ENCODE results near the gene ALDH3B2.
"Not testable (repeated sequence)": the region's sequence is repeated elsewhere in the genome, so short reads cannot be mapped to it uniquely, and the experiment has no call there.

Gene ALDH3B2

GRCh38 chr11:67674442-67674871 lies at the start of gene ALDH3B2:
Gene ALDH3B2 (minus strand): TSS chr11:67674623. CDS start chr11:67666935, 7,688 bp downstream.
- DNase-seq (ENCODE audit: low read depth in 2 of 2) = no peak

GRCh38 chr11:67723036-67723435 lies 48.6 kb upstream of the ALDH3B2 start:
- DNase-seq (ENCODE audit: low read depth in 2 of 2) = not testable (repeated sequence)

- not testable (repeated sequence) for DNase-seq (ENCODE audit: low read depth in 2 of 2)
Measured at GRCh38 chr11:67716226-67716625, 41.8 kb upstream of the ALDH3B2 start.

GRCh38 chr11:67715801-67716200 lies 41.4 kb upstream of the ALDH3B2 start:
- DNase-seq (ENCODE audit: low read depth in 2 of 2) = not testable (repeated sequence)

GRCh38 chr11:67713892-67714509 lies 39.6 kb upstream of the ALDH3B2 start:
- peak; percentile 32 to 33 for DNase-seq (ENCODE audit: low read depth in 2 of 2)

- DNase-seq (ENCODE audit: low read depth in 2 of 2) = not testable (repeated sequence)
Measured at GRCh38 chr11:67711676-67712075, 37.3 kb upstream of the ALDH3B2 start.

GRCh38 chr11:67711212-67711611 lies 36.8 kb upstream of the ALDH3B2 start:
- DNase-seq (ENCODE audit: low read depth in 2 of 2) = not testable (repeated sequence)

- DNase-seq (ENCODE audit: low read depth in 2 of 2) = not testable (repeated sequence)
Measured at GRCh38 chr11:67709806-67710205, 35.4 kb upstream of the ALDH3B2 start.

GRCh38 chr11:67705264-67705663 lies 30.8 kb upstream of the ALDH3B2 start:
- DNase-seq (ENCODE audit: low read depth in 2 of 2) = no peak

- no peak for DNase-seq (ENCODE audit: low read depth in 2 of 2)
Measured at GRCh38 chr11:67704524-67704923, 30.1 kb upstream of the ALDH3B2 start.

- not testable (repeated sequence) for DNase-seq (ENCODE audit: low read depth in 2 of 2)
Measured at GRCh38 chr11:67703709-67704108, 29.3 kb upstream of the ALDH3B2 start.

- no peak for DNase-seq (ENCODE audit: low read depth in 2 of 2)
Measured at GRCh38 chr11:67700548-67701262, 26.3 kb upstream of the ALDH3B2 start.

- no peak for DNase-seq (ENCODE audit: low read depth in 2 of 2)
Measured at GRCh38 chr11:67700141-67700540, 25.7 kb upstream of the ALDH3B2 start.

- no peak for DNase-seq (ENCODE audit: low read depth in 2 of 2)
Measured at GRCh38 chr11:67699521-67699920, 25.1 kb upstream of the ALDH3B2 start.

- DNase-seq (ENCODE audit: low read depth in 2 of 2) = no peak
Measured at GRCh38 chr11:67698247-67698646, 23.8 kb upstream of the ALDH3B2 start.

GRCh38 chr11:67697846-67698245 lies 23.4 kb upstream of the ALDH3B2 start:
- no peak for DNase-seq (ENCODE audit: low read depth in 2 of 2)

- no peak for DNase-seq (ENCODE audit: low read depth in 2 of 2)
Measured at GRCh38 chr11:67696998-67697397, 22.6 kb upstream of the ALDH3B2 start.

- no peak for DNase-seq (ENCODE audit: low read depth in 2 of 2)
Measured at GRCh38 chr11:67695606-67696005, 21.2 kb upstream of the ALDH3B2 start.

GRCh38 chr11:67694875-67695555 lies 20.6 kb upstream of the ALDH3B2 start:
- no peak for DNase-seq (ENCODE audit: low read depth in 2 of 2)

GRCh38 chr11:67691149-67691548 lies 16.7 kb upstream of the ALDH3B2 start:
- DNase-seq (ENCODE audit: low read depth in 2 of 2) = no peak

- DNase-seq (ENCODE audit: low read depth in 2 of 2) = no peak
Measured at GRCh38 chr11:67689178-67689577, 14.8 kb upstream of the ALDH3B2 start.

GRCh38 chr11:67687986-67688385 lies 13.6 kb upstream of the ALDH3B2 start:
- no peak for DNase-seq (ENCODE audit: low read depth in 2 of 2)
